ENCODE measurements around the gene DSC3. TPM values are rescaled to one million over a fixed set of nuclear protein-coding genes. Genes with fewer than 3 reads are reported as not detected.
A peak's percentile ranks its signal among the peaks of the same experiment; 100 is the strongest.
"Not testable (repeated sequence)": the region's sequence is repeated elsewhere in the genome, so short reads cannot be mapped to it uniquely, and the experiment has no call there.

Gene DSC3
- polyA plus RNA-seq, 1 experiment = 0.02 TPM

- no peak overlapping the region for H3K4me3 ChIP-seq (ENCODE audit: low read depth, low read length)
- ChIA-PET POLR2A (no interaction called here), CTCF (no interaction called here)
- H3K27me3 ChIP-seq (ENCODE audit: control insufficient read depth, insufficient read depth, low read length) = no peaks in the 10 kb centered on the region
- H3K27ac ChIP-seq (ENCODE audit: low read depth, low read length) = no peak overlapping the region
- H3K9me3 ChIP-seq (ENCODE audit: control insufficient read depth, insufficient read depth, low read length) = peaks cover 10% of the 10 kb centered on the region
- no peak for DNase-seq (ENCODE audit: low read depth, low spot score)
- no peak for TF ChIP-seq CTCF (IDR thresholded peaks at IDR 0.05; ENCODE audit: low read depth, low read length)
Measured at GRCh38 chr18:30982285-30982992, 60.1 kb downstream of the DSC3 start.

- H3K9me3 ChIP-seq (ENCODE audit: control insufficient read depth, insufficient read depth, low read length); H3K27ac ChIP-seq (ENCODE audit: low read depth, low read length); H3K4me3 ChIP-seq (ENCODE audit: low read depth, low read length); H3K27me3 ChIP-seq (ENCODE audit: control insufficient read depth, insufficient read depth, low read length); POLR2A ChIA-PET; DNase-seq (ENCODE audit: low read depth, low spot score); CTCF ChIA-PET: not testable (repeated sequence)
Measured at GRCh38 chr18:30978091-30978490, 64.5 kb downstream of the DSC3 start.

- Histone ChIP-seq H3K27ac (ENCODE audit: low read depth, low read length) (no peak overlapping the region), H3K4me3 (ENCODE audit: low read depth, low read length) (no peak overlapping the region), H3K27me3 (ENCODE audit: control insufficient read depth, insufficient read depth, low read length) (no peaks in the 10 kb centered on the region), H3K9me3 (ENCODE audit: control insufficient read depth, insufficient read depth, low read length) (no peaks in the 10 kb centered on the region)
- POLR2A ChIA-PET = no interaction called here
- TF ChIP-seq CTCF (IDR thresholded peaks at IDR 0.05; ENCODE audit: low read depth, low read length) = peak; percentile 49
- CTCF ChIA-PET = interaction anchor here (1.0 kb wide), 1 partner anchor 9 kb away, joined by 3 read pairs; no protein-coding TSS in a partner anchor
- no peak for DNase-seq (ENCODE audit: low read depth, low spot score)
Measured at GRCh38 chr18:30971338-30971956, 71.1 kb downstream of the DSC3 start.

GRCh38 chr18:30970196-30970816, 72.2 kb downstream of the DSC3 start:
- ChIA-PET CTCF (interaction anchor here (0.8 kb wide), 1 partner anchor 9 kb away, joined by 3 read pairs; no protein-coding TSS in a partner anchor), POLR2A (no interaction called here)
- no peak for TF ChIP-seq CTCF (IDR thresholded peaks at IDR 0.05; ENCODE audit: low read depth, low read length)
- no peak for DNase-seq (ENCODE audit: low read depth, low spot score)
- Histone ChIP-seq H3K27ac (ENCODE audit: low read depth, low read length) (no peak overlapping the region), H3K4me3 (ENCODE audit: low read depth, low read length) (no peak overlapping the region), H3K9me3 (ENCODE audit: control insufficient read depth, insufficient read depth, low read length) (no peaks in the 10 kb centered on the region), H3K27me3 (ENCODE audit: control insufficient read depth, insufficient read depth, low read length) (no peaks in the 10 kb centered on the region)

GRCh38 chr18:30969670-30970170, 72.8 kb downstream of the DSC3 start:
- no peak for TF ChIP-seq CTCF (IDR thresholded peaks at IDR 0.05; ENCODE audit: low read depth, low read length)
- no peaks in the 10 kb centered on the region for H3K9me3 ChIP-seq (ENCODE audit: control insufficient read depth, insufficient read depth, low read length)
- H3K4me3 ChIP-seq (ENCODE audit: low read depth, low read length) = no peak overlapping the region
- no peaks in the 10 kb centered on the region for H3K27me3 ChIP-seq (ENCODE audit: control insufficient read depth, insufficient read depth, low read length)
- no peak for DNase-seq (ENCODE audit: low read depth, low spot score)
- H3K27ac ChIP-seq (ENCODE audit: low read depth, low read length) = no peak overlapping the region
- ChIA-PET CTCF (no interaction called here), POLR2A (no interaction called here)
